Measurements from ENCODE around the gene DNMT3B.

The DNMT3B gene

DNA sequence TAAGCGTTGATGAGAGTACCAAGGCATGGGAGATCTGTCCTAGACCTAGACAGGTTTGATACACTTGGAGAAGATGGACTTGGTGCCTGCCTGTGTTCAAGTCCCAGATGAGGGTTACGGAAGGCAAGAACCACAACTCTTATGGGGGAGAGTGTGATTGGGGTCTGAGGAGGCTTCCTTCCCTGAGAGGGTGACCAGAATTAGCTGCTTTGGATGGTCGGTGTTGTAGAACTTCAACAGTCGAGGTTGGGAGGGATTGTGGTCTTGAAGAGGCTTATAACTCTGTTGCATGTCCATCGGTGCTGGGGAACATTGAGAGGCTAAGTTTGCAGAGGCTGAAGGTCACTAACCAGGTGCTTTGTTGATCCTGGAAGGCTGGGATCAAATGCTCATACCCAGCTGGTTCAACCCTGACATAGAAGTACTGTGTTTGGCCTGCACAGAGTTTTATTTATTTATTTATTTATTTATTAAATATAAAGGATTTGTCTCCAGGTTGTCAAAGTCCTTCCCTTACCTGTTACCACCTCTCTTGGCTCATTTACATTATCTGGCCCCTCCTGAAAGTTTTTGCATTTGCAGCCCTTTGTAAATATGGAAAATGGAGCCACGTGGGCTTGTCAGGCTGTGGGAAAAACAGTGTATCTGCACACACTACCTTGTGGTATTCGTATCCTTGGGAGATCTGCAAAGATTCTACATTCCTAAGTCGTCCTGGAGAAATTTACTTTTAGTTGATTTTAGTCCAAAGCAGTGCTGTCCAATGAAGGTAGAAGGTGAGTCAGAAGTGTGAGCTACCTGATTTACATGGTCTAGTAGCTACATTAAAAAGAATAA is 80.7 kb downstream of the DNMT3B start:
- DNase-seq (ENCODE audit: low read depth in 2 of 2): no peak
- TF ChIP-seq, protein P1, sequence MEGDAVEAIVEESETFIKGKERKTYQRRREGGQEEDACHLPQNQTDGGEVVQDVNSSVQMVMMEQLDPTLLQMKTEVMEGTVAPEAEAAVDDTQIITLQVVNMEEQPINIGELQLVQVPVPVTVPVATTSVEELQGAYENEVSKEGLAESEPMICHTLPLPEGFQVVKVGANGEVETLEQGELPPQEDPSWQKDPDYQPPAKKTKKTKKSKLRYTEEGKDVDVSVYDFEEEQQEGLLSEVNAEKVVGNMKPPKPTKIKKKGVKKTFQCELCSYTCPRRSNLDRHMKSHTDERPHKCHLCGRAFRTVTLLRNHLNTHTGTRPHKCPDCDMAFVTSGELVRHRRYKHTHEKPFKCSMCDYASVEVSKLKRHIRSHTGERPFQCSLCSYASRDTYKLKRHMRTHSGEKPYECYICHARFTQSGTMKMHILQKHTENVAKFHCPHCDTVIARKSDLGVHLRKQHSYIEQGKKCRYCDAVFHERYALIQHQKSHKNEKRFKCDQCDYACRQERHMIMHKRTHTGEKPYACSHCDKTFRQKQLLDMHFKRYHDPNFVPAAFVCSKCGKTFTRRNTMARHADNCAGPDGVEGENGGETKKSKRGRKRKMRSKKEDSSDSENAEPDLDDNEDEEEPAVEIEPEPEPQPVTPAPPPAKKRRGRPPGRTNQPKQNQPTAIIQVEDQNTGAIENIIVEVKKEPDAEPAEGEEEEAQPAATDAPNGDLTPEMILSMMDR (IDR thresholded peaks at IDR 0.05; ENCODE audit: low read depth, low read length): no peak
- no peak overlapping the region for H3K4me3 ChIP-seq (replicated peaks in 1 of 2; ENCODE audit: low read depth in 2 of 2, low read length in 2 of 2)

DNA sequence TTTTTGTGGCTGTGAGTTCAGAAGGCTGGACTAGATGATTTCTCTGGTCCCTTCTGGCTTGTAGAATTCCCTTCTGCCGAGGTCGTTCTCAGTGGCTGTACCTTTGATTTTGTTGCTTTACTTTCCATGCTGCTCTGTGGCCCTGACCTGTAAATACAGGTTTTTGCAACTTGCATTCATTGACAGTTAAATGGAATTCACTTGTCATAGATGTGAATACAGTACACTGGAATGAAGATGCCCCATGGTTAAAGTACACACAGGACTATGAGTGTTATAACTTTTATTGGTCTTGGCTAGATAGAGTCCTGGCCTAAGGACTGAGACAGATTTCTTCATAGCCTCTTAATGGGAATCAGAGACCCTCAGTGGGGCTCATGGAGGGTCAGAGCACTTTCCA is 83.6 kb downstream of the DNMT3B start:
- TF ChIP-seq, protein P1 (IDR thresholded peaks at IDR 0.05; ENCODE audit: low read depth, low read length): no peak
- no peak overlapping the region for H3K4me3 ChIP-seq (replicated peaks in 1 of 2; ENCODE audit: low read depth in 2 of 2, low read length in 2 of 2)
- no peak for DNase-seq (ENCODE audit: low read depth in 2 of 2)

DNA sequence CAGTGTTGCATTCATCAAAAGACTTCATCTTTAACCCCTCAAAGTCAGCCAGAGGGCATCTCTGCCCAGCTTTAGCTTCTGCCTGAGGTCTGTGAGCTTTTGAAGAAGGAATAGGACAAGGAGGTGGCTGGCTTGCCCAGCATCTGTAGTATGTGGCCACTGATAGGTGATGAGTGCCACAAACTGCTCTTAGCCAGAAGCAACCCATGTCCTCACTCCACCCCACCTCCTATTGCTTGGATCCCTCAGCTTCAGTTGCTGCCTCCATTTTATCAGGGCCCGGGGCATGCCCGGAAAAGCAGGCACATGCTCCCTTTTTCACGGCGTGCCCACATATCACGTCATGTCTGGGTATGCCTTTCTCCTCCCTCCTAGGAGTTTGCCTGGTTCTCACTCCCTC is 84.7 kb downstream of the DNMT3B start:
- TF ChIP-seq, protein P1 (IDR thresholded peaks at IDR 0.05; ENCODE audit: low read depth, low read length): no peak
- no peak overlapping the region for H3K4me3 ChIP-seq (replicated peaks in 1 of 2; ENCODE audit: low read depth in 2 of 2, low read length in 2 of 2)
- no peak for DNase-seq (ENCODE audit: low read depth in 2 of 2)

DNA sequence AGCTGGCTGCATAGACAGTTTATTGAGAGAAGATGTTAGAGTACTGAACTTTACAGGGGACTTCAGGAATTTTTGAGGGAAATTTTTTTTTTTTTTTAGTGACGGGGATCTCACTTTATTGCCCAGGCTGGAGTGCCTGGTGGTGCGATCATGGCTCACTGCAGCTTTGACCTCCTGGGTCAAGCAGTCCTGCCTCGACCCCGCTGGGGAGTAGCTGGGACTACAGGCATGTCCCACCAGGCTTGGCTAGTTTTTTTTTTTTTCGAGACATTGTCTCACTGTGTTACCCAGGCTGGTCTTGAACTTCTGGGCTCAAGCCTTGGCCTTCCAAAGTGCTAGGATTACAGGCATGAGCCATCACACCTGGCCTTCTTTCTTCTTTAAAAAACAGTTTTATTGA is 85.8 kb downstream of the DNMT3B start:
- TF ChIP-seq, protein P1 (IDR thresholded peaks at IDR 0.05; ENCODE audit: low read depth, low read length): no peak
- no peak overlapping the region for H3K4me3 ChIP-seq (replicated peaks in 1 of 2; ENCODE audit: low read depth in 2 of 2, low read length in 2 of 2)
- DNase-seq (ENCODE audit: low read depth in 2 of 2): no peak

DNA sequence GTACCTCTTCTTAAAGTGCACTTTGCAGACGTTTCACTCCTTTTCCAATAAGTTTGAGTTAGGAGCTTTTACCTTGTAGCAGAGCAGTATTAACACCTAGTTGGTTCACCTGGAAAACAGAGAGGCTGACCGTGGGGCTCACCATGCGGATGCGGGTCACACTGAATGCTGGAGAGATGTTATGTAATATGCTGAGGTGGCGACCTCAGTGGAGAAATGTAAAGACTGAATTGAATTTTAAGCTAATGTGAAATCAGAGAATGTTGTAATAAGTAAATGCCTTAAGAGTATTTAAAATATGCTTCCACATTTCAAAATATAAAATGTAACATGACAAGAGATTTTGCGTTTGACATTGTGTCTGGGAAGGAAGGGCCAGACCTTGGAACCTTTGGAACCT is 86.7 kb downstream of the DNMT3B start:
- no peak overlapping the region for H3K4me3 ChIP-seq (replicated peaks in 1 of 2; ENCODE audit: low read depth in 2 of 2, low read length in 2 of 2)
- TF ChIP-seq, protein P1 (IDR thresholded peaks at IDR 0.05; ENCODE audit: low read depth, low read length): no peak
- DNase-seq (ENCODE audit: low read depth in 2 of 2): no peak

DNA sequence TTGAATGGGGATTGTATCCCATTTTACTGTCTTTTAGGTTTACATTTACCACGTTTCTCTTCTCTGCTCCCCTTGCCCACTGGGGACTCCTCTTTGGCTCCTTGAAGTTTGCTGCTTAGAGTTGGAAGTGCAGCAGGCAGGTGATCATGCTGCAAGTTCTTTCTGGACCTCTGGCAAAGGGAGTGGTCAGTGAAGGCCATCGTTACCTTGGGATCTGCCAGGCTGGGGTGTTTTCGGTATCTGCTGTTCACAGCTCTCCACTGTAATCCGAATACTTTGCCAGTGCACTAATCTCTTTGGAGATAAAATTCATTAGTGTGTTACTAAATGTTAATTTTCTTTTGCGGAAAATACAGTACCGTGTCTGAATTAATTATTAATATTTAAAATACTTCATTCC is 87.4 kb downstream of the DNMT3B start:
- no peak for DNase-seq (ENCODE audit: low read depth in 2 of 2)
- TF ChIP-seq, protein P1 (IDR thresholded peaks at IDR 0.05; ENCODE audit: low read depth, low read length): no peak
- no peak overlapping the region for H3K4me3 ChIP-seq (replicated peaks in 1 of 2; ENCODE audit: low read depth in 2 of 2, low read length in 2 of 2)

DNA sequence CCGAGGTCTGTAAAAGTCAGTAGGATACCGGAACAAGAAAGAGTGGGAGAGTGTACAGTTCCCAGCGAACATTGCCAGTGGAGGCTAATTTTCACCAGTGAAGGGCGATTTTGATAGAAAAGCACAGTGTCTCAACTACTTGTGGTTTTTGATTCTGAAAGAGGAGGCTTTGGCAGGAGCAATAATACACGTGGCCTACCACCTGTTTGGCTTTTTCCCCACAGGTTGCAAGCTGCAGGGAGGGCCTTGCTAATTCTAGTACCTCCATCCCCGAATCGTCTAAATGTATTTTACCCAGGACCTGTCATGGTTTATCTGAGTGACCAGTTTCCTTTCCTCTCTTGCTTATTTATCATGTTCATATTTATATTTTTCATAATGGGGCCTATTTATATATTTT is 93.2 kb downstream of the DNMT3B start:
- H3K4me3 ChIP-seq (replicated peaks in 1 of 2; ENCODE audit: low read depth in 2 of 2, low read length in 2 of 2): no peak overlapping the region
- TF ChIP-seq, protein P1 (IDR thresholded peaks at IDR 0.05; ENCODE audit: low read depth, low read length): no peak

More for the DNA sequence above, 93.2 kb downstream of the DNMT3B start:
- DNase-seq (ENCODE audit: low read depth in 2 of 2): no peak

All from cardiac fibroblast (primary cell).